Neural cell (in vitro differentiated cells): ENCODE data around the gene RAD51C. TPM values are rescaled to one million over a fixed set of nuclear protein-coding genes. Genes with fewer than 3 reads are reported as not detected.

Experiments
- H2AFZ ChIP-seq: fragments of 200-600, 300-800 bp; sonication (generic), shearing (Covaris generic); 2 replicates; pipeline ENCODE4 v1.6.0; 2014; ENCODE audit warnings: low read depth, mild to moderate bottlenecking, antibody characterized with exemption, low read length, moderate library complexity
- H3F3A ChIP-seq: fragments of 200-600 bp; shearing (Covaris generic); 2 replicates; pipeline ENCODE4 v1.6.1; 2016; ENCODE audit warnings: mild to moderate bottlenecking, moderate library complexity, mixed read lengths, antibody characterized with exemption, low read length; ENCODE audit not compliant: insufficient read depth, poor library complexity, severe bottlenecking
- H3K27ac ChIP-seq: fragments of 200-600, 300-800 bp; sonication (generic), shearing (Covaris generic); 2 replicates; pipeline ENCODE4 v1.5.1; 2014; ENCODE audit warnings: mild to moderate bottlenecking, low read length, moderate library complexity
- H3K27me3 ChIP-seq: fragments of 300-800, 200-600 bp; sonication (generic), shearing (Covaris generic); 2 replicates; pipeline ENCODE4 v1.6.0; 2014; ENCODE audit warnings: mild to moderate bottlenecking, low read depth, low read length, moderate library complexity; ENCODE audit not compliant: insufficient read depth
- H3K36me3 ChIP-seq: fragments of 300-800, 200-600 bp; sonication (generic), shearing (Covaris generic); 2 replicates; pipeline ENCODE4 v1.5.1; 2014; ENCODE audit warnings: mild to moderate bottlenecking, antibody characterized with exemption, low read length, moderate library complexity; ENCODE audit not compliant: insufficient read depth
- H3K4me2 ChIP-seq: fragments of 300-800, 200-600 bp; sonication (generic), shearing (Covaris generic); 2 replicates; pipeline ENCODE4 v1.6.0; 2014; ENCODE audit warnings: mild to moderate bottlenecking, low read length
- H3K4me3 ChIP-seq: fragments of 300-800, 200-600 bp; sonication (generic), shearing (Covaris generic); 2 replicates; pipeline ENCODE4 v1.5.1; 2014; ENCODE audit warnings: mild to moderate bottlenecking, low read length, moderate library complexity
- H3K79me2 ChIP-seq: fragments of 200-600 bp; shearing (Covaris generic); replicated peaks from 2 replicates; pipeline ENCODE4 v1.6.0; 2014; ENCODE audit warnings: mild to moderate bottlenecking, low read length, moderate library complexity; ENCODE audit not compliant: insufficient read depth
- H3K9ac ChIP-seq: fragments of 300-800, 200-600 bp; sonication (generic), shearing (Covaris generic); 2 replicates; pipeline ENCODE4 v1.6.1; 2016; ENCODE audit warnings: mild to moderate bottlenecking, low read length, mixed read lengths
- H3K9me2 ChIP-seq: fragments of 200-600 bp; shearing (Covaris generic); 2 replicates; pipeline ENCODE4 v1.6.1; 2016; ENCODE audit warnings: mild to moderate bottlenecking, low read length, mixed read lengths; ENCODE audit not compliant: insufficient read depth
- H3K9me3 ChIP-seq: fragments of 200-600, 300-800 bp; sonication (generic), shearing (Covaris generic); 2 replicates; pipeline ENCODE4 v1.6.1; 2016; ENCODE audit warnings: mild to moderate bottlenecking, mixed run types, low read length, moderate library complexity, mixed read lengths
- H4K20me1 ChIP-seq: fragments of 200-600 bp; shearing (Covaris generic); 2 replicates; pipeline ENCODE4 v1.6.1; 2016; ENCODE audit warnings: mild to moderate bottlenecking, mixed run types; ENCODE audit not compliant: insufficient read depth
- CTCF ChIP-seq: fragments of 450-650 bp; IDR thresholded peaks from 2 replicates; pipeline ENCODE4 v1.5.1; 2014; ENCODE audit warnings: antibody characterized with exemption, mild to moderate bottlenecking, moderate library complexity; ENCODE audit not compliant: poor library complexity, severe bottlenecking
- EP300 ChIP-seq: fragments of 450-650 bp; conservative IDR thresholded peaks from 2 replicates; pipeline ENCODE4 v1.6.1; 2014; ENCODE audit warnings: antibody characterized with exemption, mild to moderate bottlenecking, moderate library complexity; ENCODE audit not compliant: poor library complexity, severe bottlenecking
- EZH2 ChIP-seq: fragments of 200-600, 300-800 bp; shearing (Covaris generic), sonication (generic); IDR thresholded peaks from 2 replicates; pipeline ENCODE4 v1.6.1; 2014; ENCODE audit warnings: antibody characterized with exemption, low read length, borderline replicate concordance, mild to moderate bottlenecking; ENCODE audit not compliant: insufficient read depth, poor library complexity, severe bottlenecking
- MXI1 ChIP-seq: fragments of 450-650 bp; conservative IDR thresholded peaks from 2 replicates; pipeline ENCODE4 v1.6.1; 2014; ENCODE audit warnings: antibody characterized with exemption, mild to moderate bottlenecking; ENCODE audit not compliant: poor library complexity, severe bottlenecking
- POLR2AphosphoS5 ChIP-seq: IDR thresholded peaks from 2 replicates; pipeline ENCODE4 v1.6.1; 2012
- RAD21 ChIP-seq: fragments of 450-650 bp; conservative IDR thresholded peaks from 2 replicates; pipeline ENCODE4 v1.6.1; 2014; ENCODE audit warnings: antibody characterized with exemption, mild to moderate bottlenecking, moderate library complexity
- SMC3 ChIP-seq: fragments of 450-650 bp; conservative IDR thresholded peaks from 2 replicates; pipeline ENCODE4 v1.6.1; 2014; ENCODE audit warnings: antibody characterized with exemption, mild to moderate bottlenecking, moderate library complexity; ENCODE audit not compliant: poor library complexity
- TAF1 ChIP-seq: IDR thresholded peaks from 2 replicates; pipeline ENCODE4 v1.6.1; 2012; ENCODE audit warnings: low read depth
- polyA plus RNA-seq: library from polyadenylated mRNA; depleted of rRNA; stranded (reverse); fragments of >200 nt; gene quantifications from 2 replicates; pipeline ENCODE4 v1.2.3, GENCODE V29; 2014
- TF ChIP-seq, protein P1 (sequence below): IDR thresholded peaks from 2 replicates; pipeline ENCODE4 v1.6.1; 2012; ENCODE audit warnings: borderline replicate concordance

Gene RAD51C
- polyA plus RNA-seq, 1 donor from 2014 or later: 25.1 TPM

DNA sequence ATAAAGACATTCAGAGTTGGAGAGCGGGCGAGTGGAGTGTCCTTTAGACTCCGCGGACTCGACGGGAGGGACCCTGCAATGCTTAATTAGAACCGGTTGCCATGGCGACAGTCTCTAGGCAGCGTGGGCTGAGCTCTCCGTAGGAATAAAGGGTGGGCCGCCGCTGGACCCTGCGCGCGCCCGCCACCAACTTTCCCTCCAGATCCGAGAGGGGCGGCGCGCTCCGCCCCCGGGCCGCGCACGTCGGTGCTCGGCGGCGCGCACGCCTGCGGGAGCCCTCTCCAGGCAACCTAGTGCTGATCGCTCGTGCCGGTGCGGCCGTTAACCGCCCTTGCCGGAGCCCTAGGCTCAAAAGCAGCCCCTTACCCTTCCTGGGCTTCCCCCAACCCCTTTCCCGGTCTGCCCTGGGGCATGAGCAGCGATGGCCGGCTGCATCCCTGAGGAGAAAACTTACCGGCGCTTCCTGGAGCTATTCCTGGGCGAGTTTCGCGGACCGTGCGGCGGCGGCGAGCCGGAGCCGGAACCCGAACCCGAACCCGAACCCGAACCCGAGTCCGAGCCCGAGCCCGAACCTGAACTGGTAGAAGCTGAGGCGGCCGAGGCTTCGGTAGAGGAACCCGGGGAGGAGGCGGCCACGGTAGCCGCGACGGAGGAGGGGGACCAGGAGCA lies 63.3 kb downstream of the RAD51C start, which contains the start of gene PPM1E:
PPM1E (plus strand) TSS at position 278 of the 669 bp plus-strand sequence.
- TF ChIP-seq, protein P1, sequence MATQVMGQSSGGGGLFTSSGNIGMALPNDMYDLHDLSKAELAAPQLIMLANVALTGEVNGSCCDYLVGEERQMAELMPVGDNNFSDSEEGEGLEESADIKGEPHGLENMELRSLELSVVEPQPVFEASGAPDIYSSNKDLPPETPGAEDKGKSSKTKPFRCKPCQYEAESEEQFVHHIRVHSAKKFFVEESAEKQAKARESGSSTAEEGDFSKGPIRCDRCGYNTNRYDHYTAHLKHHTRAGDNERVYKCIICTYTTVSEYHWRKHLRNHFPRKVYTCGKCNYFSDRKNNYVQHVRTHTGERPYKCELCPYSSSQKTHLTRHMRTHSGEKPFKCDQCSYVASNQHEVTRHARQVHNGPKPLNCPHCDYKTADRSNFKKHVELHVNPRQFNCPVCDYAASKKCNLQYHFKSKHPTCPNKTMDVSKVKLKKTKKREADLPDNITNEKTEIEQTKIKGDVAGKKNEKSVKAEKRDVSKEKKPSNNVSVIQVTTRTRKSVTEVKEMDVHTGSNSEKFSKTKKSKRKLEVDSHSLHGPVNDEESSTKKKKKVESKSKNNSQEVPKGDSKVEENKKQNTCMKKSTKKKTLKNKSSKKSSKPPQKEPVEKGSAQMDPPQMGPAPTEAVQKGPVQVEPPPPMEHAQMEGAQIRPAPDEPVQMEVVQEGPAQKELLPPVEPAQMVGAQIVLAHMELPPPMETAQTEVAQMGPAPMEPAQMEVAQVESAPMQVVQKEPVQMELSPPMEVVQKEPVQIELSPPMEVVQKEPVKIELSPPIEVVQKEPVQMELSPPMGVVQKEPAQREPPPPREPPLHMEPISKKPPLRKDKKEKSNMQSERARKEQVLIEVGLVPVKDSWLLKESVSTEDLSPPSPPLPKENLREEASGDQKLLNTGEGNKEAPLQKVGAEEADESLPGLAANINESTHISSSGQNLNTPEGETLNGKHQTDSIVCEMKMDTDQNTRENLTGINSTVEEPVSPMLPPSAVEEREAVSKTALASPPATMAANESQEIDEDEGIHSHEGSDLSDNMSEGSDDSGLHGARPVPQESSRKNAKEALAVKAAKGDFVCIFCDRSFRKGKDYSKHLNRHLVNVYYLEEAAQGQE: peak; percentile 70
- TF ChIP-seq EP300: peak; percentile 44
- peak; percentile 85 for TF ChIP-seq MXI1
- peak; percentile 89 for TF ChIP-seq TAF1
- peak; percentile 94 for TF ChIP-seq POLR2AphosphoS5
- TF ChIP-seq CTCF: peak; percentile 30
- no peak for TF ChIP-seq RAD21
- TF ChIP-seq SMC3: no peak
- no peak for TF ChIP-seq EZH2
- peak within 1 kb of the TSS; percentile 99 for H3K4me2 ChIP-seq
- peaks cover 3% of the 10 kb centered on the region for H3F3A ChIP-seq
- no peaks in the 10 kb centered on the region for H3K9me2 ChIP-seq
- H3K9ac ChIP-seq: peak within 1 kb of the TSS; percentile 93
- H3K9me3 ChIP-seq: no peaks in the 10 kb centered on the region
- no peaks in the 10 kb centered on the region for H3K36me3 ChIP-seq
- H2AFZ ChIP-seq: peak within 1 kb of the TSS; percentile 99
- H4K20me1 ChIP-seq: peaks cover 4% of the 10 kb centered on the region
- peak within 1 kb of the TSS; percentile 89 for H3K27ac ChIP-seq
- peaks cover 33% of the 10 kb centered on the region for H3K79me2 ChIP-seq
- peak within 1 kb of the TSS; percentile 93 for H3K4me3 ChIP-seq
- H3K27me3 ChIP-seq: no peaks in the 10 kb centered on the region

DNA sequence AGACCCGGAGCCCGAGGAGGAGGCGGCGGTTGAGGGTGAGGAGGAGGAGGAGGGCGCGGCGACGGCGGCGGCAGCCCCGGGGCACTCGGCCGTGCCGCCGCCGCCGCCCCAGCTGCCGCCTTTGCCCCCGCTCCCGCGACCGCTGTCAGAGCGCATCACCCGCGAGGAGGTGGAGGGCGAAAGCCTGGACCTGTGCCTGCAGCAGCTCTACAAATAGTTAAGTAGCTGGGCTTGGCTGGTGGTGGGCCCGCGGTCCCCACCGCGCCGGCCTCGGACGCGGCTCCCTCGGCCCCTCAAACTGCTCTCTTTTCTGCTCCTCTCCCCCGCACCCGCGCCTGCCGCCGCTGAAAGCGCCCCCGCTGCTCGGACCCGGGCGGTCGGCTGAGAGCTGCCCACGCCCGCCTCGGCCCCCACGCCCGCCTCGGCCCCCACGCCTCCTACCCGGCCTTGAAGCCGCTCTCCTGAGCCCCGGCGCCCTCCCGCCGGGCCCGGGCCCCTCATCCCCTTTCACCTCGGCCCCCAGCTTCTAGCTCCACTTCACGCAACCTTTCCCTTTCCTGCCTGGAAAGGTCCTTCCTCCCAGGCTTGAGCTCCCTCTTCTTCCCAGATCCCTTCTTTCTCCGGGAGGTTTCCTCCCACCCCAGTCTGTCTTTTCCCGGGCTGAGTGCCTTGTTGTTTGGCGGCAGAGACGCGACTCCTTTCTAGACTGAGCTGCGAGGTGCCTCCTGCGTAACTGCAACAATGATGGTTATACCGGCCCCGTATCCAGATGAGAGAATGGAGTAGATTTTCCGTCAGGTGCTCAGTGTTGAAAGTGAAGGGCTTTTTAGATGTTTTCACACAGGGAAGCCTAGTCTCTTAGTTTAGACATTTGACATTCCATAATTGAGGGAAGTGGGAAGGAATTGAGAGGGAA lies 64.1 kb downstream of the RAD51C start:
- Histone ChIP-seq H3K27me3 (no peaks in the 10 kb centered on the region), H3K9ac (peak overlapping the region; percentile 93), H3K9me2 (no peaks in the 10 kb centered on the region), H3K9me3 (no peaks in the 10 kb centered on the region), H3K27ac (peak overlapping the region; percentile 89), H3K4me3 (peak overlapping the region; percentile 93), H4K20me1 (peaks cover 4% of the 10 kb centered on the region), H3K36me3 (no peaks in the 10 kb centered on the region), H3K4me2 (peak overlapping the region; percentile 99), H3F3A (peaks cover 3% of the 10 kb centered on the region), H3K79me2 (peaks cover 41% of the 10 kb centered on the region), H2AFZ (peak overlapping the region; percentile 99)
- TF ChIP-seq CTCF (no peak), MXI1 (peak; percentile 41), EP300 (no peak), TAF1 (no peak), RAD21 (peak; percentile 37), EZH2 (no peak), POLR2AphosphoS5 (peak; percentile 67), SMC3 (peak; percentile 21)
- TF ChIP-seq, protein P1: peak; percentile 85
